Measurements from ENCODE around the gene GNGT2.

GNGT2 gene

GRCh38 chr17:49229805-49230600 is 19.6 kb upstream of the GNGT2 start:
- Histone ChIP-seq H3K27me3 (ENCODE audit: control insufficient read depth in 1 of 2, insufficient read depth in 1 of 2, low read length in 2 of 2) (peaks cover 23 to 57% of the 10 kb centered on the region in 2 experiments), H3K9me3 (ENCODE audit: control insufficient read depth, low read length) (no peaks in the 10 kb centered on the region), H2BK120ac (ENCODE audit: low read depth, low read length) (no peak overlapping the region), H2BK15ac (ENCODE audit: low read depth, poor library complexity, severe bottlenecking) (peak overlapping the region; percentile 52), H3K4ac (ENCODE audit: low read depth in 1 of 2, low read length in 2 of 2) (no peak overlapping the region), H2BK12ac (ENCODE audit: low read length in 2 of 2) (peak overlapping the region in 1 of 2 experiments; percentile 6), H2AFZ (ENCODE audit: low read depth, low read length) (peak overlapping the region; percentile 66), H3K4me3 (ENCODE audit: insufficient read depth in 1 of 2, low read depth in 1 of 2, low read length in 2 of 2) (peak overlapping the region; percentile 75 to 92), H3K36me3 (ENCODE audit: control insufficient read depth in 1 of 2, insufficient read depth in 2 of 2, low read depth in 1 of 2, low read length in 2 of 2) (no peaks in the 10 kb centered on the region), H3K23ac (ENCODE audit: low read length in 2 of 2) (peak overlapping the region in 1 of 2 experiments; percentile 5), H3K14ac (ENCODE audit: low read length in 2 of 2) (no peak overlapping the region), H4K91ac (ENCODE audit: low read length) (no peak overlapping the region), H3K4me1 (ENCODE audit: control insufficient read depth, insufficient read depth, low read depth, low read length) (peaks cover 14% of the 10 kb centered on the region), H2BK5ac (ENCODE audit: low read depth, low read length, poor library complexity, severe bottlenecking) (no peak overlapping the region), H2AK5ac (ENCODE audit: low read length, severe bottlenecking) (no peak overlapping the region), H3K4me2 (ENCODE audit: low read length, poor library complexity, severe bottlenecking) (peak overlapping the region; percentile 85), H3K27ac (ENCODE audit: low read length, poor library complexity, severe bottlenecking) (no peak overlapping the region), H4K8ac (ENCODE audit: low read length) (no peak overlapping the region), H3K9ac (ENCODE audit: low read length) (peak overlapping the region; percentile 59), H3K79me1 (replicated peaks; ENCODE audit: low read length, poor library complexity, severe bottlenecking) (no peaks in the 10 kb centered on the region), H3K18ac (ENCODE audit: low read depth in 1 of 2, low read length in 2 of 2) (peak overlapping the region; percentile 1 to 60)
- peak; percentile 16 for DNase-seq
- WGBS = 25% methylated on average over 23 of the region's 36 CpGs

GRCh38 chr17:49229076-49229804 is 18.9 kb upstream of the GNGT2 start:
- Histone ChIP-seq H3K4me3 (ENCODE audit: insufficient read depth in 1 of 2, low read depth in 1 of 2, low read length in 2 of 2) (no peak overlapping the region), H2BK120ac (ENCODE audit: low read depth, low read length) (no peak overlapping the region), H4K8ac (ENCODE audit: low read length) (no peak overlapping the region), H3K36me3 (ENCODE audit: control insufficient read depth in 1 of 2, insufficient read depth in 2 of 2, low read depth in 1 of 2, low read length in 2 of 2) (no peaks in the 10 kb centered on the region), H3K9ac (ENCODE audit: low read length) (no peak overlapping the region), H3K18ac (ENCODE audit: low read depth in 1 of 2, low read length in 2 of 2) (no peak overlapping the region), H3K14ac (ENCODE audit: low read length in 2 of 2) (no peak overlapping the region), H2BK15ac (ENCODE audit: low read depth, poor library complexity, severe bottlenecking) (no peak overlapping the region), H3K4ac (ENCODE audit: low read depth in 1 of 2, low read length in 2 of 2) (no peak overlapping the region), H3K4me1 (ENCODE audit: control insufficient read depth, insufficient read depth, low read depth, low read length) (peaks cover 21% of the 10 kb centered on the region), H4K91ac (ENCODE audit: low read length) (no peak overlapping the region), H2BK5ac (ENCODE audit: low read depth, low read length, poor library complexity, severe bottlenecking) (no peak overlapping the region), H3K4me2 (ENCODE audit: low read length, poor library complexity, severe bottlenecking) (no peak overlapping the region), H2AK5ac (ENCODE audit: low read length, severe bottlenecking) (no peak overlapping the region), H2BK12ac (ENCODE audit: low read length in 2 of 2) (no peak overlapping the region), H3K23ac (ENCODE audit: low read length in 2 of 2) (no peak overlapping the region), H3K79me1 (replicated peaks; ENCODE audit: low read length, poor library complexity, severe bottlenecking) (no peaks in the 10 kb centered on the region), H3K27ac (ENCODE audit: low read length, poor library complexity, severe bottlenecking) (no peak overlapping the region), H3K9me3 (ENCODE audit: control insufficient read depth, low read length) (no peaks in the 10 kb centered on the region), H3K27me3 (ENCODE audit: control insufficient read depth in 1 of 2, insufficient read depth in 1 of 2, low read length in 2 of 2) (peaks cover 30 to 64% of the 10 kb centered on the region in 2 experiments), H2AFZ (ENCODE audit: low read depth, low read length) (no peak overlapping the region)
- no peak for DNase-seq
- 54% methylated on average over 4 of the region's 6 CpGs for WGBS

GRCh38 chr17:49227436-49228261 is 17.3 kb upstream of the GNGT2 start:
- Histone ChIP-seq H3K14ac (ENCODE audit: low read length in 2 of 2) (no peak overlapping the region), H2BK12ac (ENCODE audit: low read length in 2 of 2) (no peak overlapping the region), H3K4me1 (ENCODE audit: control insufficient read depth, insufficient read depth, low read depth, low read length) (peaks cover 30% of the 10 kb centered on the region), H3K4ac (ENCODE audit: low read depth in 1 of 2, low read length in 2 of 2) (no peak overlapping the region), H2BK5ac (ENCODE audit: low read depth, low read length, poor library complexity, severe bottlenecking) (no peak overlapping the region), H2AK5ac (ENCODE audit: low read length, severe bottlenecking) (no peak overlapping the region), H3K4me3 (ENCODE audit: insufficient read depth in 1 of 2, low read depth in 1 of 2, low read length in 2 of 2) (no peak overlapping the region), H3K79me1 (replicated peaks; ENCODE audit: low read length, poor library complexity, severe bottlenecking) (no peaks in the 10 kb centered on the region), H4K8ac (ENCODE audit: low read length) (no peak overlapping the region), H3K4me2 (ENCODE audit: low read length, poor library complexity, severe bottlenecking) (no peak overlapping the region), H3K9me3 (ENCODE audit: control insufficient read depth, low read length) (no peaks in the 10 kb centered on the region), H2BK15ac (ENCODE audit: low read depth, poor library complexity, severe bottlenecking) (no peak overlapping the region), H3K18ac (ENCODE audit: low read depth in 1 of 2, low read length in 2 of 2) (no peak overlapping the region), H3K36me3 (ENCODE audit: control insufficient read depth in 1 of 2, insufficient read depth in 2 of 2, low read depth in 1 of 2, low read length in 2 of 2) (no peaks in the 10 kb centered on the region), H4K91ac (ENCODE audit: low read length) (no peak overlapping the region), H3K23ac (ENCODE audit: low read length in 2 of 2) (no peak overlapping the region), H2BK120ac (ENCODE audit: low read depth, low read length) (no peak overlapping the region), H2AFZ (ENCODE audit: low read depth, low read length) (no peak overlapping the region), H3K27ac (ENCODE audit: low read length, poor library complexity, severe bottlenecking) (no peak overlapping the region), H3K27me3 (ENCODE audit: control insufficient read depth in 1 of 2, insufficient read depth in 1 of 2, low read length in 2 of 2) (peaks cover 46 to 75% of the 10 kb centered on the region in 2 experiments), H3K9ac (ENCODE audit: low read length) (no peak overlapping the region)
- peak; percentile 68 for DNase-seq
- 19% methylated on average over 4 of the region's 5 CpGs for WGBS
